Stimulated activated CD8-positive, alpha-beta memory T cell treated with anti-CD3 and anti-CD28 coated beads, Interleukin-4, amount 100 ng/mL, for 48 hours (primary cell): ENCODE data around the gene SLC44A1.

Experiments
- DNase-seq: peaks from one replicate; pipeline ENCODE4 v3.0.0-alpha.2; 2020

Gene SLC44A1

DNA sequence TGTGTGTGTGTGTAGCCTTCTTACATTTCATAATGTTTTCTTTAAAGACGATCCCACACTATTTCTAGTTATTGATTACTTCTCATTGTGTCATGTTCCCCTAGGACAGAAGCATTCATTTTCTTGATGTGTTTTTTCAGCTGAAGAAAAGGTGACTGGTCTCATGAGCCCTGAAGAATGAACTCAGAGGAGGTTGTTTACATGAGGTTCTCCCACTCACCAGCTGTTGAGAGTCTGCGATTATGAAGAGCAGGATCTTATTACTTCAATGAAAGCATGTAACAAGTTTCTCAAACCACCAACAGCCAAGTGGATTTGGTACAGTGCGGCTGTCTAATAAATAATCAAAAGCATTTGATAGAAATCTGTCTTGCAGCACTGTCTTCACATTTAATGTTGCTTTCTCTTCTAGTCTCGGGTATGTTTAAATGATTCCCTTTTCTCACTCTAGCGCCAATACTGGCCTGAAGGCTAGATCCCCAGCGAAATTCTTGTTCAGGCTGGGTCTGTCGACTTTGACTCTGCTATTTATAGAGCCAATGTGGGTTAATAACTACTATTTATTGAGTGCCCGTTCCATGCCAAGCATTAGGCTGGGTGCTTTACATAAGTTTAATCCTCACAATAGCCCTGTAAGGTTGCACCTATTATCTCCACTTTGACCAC is 193.8 kb downstream of the SLC44A1 start:
- DNase-seq = no peak

DNA sequence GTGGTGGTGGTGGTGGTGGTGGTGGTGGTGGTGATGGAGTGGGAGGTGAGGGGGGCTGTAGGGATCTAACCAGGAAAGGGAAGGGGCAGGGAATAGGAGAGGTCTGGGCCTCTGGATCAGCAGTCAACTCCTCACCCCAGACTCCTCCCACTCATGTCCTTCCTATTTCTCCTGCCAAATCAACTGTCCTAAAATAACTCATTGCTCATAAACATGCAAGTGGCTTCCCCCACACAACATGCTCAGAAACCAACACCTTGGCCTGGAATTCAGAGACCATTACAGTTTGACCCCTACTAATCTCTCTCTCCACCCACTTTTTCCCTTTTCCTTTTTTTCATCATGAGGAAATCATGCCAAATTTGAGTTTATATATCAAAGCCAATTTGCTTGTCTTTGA is 195.0 kb downstream of the SLC44A1 start:
- DNase-seq = no peak

DNA sequence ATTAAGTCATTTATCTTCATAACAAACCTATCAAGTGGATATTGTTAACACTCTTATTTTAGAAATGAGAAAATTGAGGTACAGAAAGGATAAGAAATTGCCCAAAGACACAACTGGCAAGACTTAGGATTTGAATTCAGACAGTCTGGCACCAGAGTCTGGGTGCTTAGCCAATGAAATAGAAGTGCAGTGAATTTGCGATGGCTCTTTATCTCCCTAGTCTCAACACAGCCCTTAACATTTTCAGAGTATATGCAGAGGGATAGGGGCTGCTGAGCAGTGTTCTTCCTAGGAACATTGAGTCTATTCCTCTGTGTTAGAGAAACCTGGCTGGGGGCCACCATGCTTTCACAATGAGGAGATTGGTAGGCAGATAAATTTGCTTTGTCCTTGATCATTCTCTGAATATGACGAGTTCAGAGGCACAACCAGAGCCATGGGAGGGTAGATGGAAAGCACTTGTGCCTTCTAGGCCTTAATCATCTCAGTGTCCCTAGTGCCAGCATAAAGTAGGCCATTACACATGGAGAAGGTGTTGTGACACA is 197.2 kb downstream of the SLC44A1 start:
- DNase-seq = no peak

DNA sequence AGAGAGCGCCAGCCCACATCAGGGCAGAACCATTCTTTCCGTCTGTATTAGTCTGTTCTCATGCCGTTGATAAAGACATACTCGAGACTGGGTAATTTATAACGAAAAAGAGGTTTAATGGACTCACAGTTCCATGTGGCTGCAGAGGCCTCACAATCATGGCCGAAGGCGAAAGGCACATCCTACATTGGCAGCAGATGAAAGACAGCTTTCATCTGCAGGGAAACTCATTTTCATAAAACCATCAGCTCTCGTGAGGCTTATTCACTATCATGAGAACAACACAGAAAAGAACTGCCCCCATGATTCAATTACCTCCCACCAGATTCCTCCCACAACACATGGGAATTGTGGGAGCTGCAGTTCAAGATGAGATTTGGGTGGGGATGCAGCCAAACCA is 198.7 kb downstream of the SLC44A1 start:
- DNase-seq = no peak

DNA sequence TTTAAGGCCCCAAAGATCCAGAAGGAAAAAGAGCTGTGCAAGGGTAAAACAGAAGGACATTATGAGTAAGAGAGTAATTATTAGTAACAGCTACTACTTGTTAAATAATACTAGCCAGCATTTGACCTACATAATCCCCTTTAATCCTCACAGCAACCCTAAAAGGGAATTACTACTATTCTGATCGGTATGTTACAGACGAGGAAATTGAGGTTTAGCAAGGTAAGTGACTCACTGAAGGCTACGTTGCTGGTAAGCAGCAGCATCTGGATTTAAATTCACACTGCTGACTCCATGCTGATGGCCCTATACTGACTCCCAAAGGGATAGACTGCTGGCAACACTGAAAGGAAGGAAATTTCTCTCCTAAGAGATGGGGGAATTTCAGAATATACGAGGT is 199.7 kb downstream of the SLC44A1 start:
- no peak for DNase-seq

DNA sequence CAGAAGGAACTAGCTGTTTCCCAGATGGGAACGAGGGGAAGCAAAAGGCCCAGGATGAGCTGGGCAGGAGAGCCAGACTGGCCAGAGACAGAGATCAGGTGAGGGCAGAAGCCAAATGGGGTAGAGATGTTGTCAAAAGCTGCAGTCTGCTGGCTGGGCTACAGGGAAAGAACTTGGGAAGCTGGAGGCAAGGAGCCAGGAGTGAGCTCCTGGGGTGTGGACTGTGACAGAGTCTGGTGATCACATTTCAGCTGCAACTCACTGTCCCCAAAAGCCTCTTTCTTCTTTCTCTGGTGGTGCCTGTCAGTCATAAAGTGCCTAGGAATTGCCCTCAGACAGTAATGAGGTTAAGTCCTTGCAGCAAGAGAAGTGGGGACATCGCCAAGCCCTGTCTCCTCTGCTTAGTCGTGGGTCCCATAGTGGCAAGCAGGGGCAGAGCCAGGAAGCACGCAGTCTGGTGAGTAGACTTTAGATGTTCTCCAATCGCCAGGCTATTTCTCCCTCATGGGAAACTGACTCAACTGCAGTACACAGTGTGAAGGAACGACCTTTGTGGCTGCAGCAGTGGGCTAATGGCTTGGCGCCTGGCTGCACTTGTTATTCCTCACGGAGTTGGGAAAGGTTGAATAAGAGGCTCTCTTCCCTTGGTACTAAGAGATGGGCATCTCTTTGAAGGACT is 200.9 kb downstream of the SLC44A1 start:
- no peak for DNase-seq

DNA sequence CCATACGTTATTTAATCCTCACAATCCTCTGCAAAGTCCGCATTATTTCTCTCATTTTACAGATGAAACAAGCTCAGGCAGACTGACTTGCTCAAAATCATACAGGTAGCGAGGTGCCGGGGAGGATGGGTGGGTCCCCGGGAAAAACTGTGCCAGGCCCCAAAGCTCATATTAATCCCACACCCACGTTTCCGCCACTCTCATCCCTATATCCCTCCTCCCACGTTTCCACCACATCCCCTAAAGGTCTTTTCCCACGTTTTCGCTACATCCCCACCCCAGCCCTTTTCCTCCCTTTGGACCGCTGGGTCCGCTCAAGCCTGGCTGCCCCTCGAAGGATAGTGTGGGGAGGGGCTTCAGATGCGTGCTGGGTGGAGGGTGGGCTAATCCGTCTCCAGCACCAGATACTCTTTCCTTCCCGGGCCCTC is 202.9 kb downstream of the SLC44A1 start:
- no peak for DNase-seq

DNA sequence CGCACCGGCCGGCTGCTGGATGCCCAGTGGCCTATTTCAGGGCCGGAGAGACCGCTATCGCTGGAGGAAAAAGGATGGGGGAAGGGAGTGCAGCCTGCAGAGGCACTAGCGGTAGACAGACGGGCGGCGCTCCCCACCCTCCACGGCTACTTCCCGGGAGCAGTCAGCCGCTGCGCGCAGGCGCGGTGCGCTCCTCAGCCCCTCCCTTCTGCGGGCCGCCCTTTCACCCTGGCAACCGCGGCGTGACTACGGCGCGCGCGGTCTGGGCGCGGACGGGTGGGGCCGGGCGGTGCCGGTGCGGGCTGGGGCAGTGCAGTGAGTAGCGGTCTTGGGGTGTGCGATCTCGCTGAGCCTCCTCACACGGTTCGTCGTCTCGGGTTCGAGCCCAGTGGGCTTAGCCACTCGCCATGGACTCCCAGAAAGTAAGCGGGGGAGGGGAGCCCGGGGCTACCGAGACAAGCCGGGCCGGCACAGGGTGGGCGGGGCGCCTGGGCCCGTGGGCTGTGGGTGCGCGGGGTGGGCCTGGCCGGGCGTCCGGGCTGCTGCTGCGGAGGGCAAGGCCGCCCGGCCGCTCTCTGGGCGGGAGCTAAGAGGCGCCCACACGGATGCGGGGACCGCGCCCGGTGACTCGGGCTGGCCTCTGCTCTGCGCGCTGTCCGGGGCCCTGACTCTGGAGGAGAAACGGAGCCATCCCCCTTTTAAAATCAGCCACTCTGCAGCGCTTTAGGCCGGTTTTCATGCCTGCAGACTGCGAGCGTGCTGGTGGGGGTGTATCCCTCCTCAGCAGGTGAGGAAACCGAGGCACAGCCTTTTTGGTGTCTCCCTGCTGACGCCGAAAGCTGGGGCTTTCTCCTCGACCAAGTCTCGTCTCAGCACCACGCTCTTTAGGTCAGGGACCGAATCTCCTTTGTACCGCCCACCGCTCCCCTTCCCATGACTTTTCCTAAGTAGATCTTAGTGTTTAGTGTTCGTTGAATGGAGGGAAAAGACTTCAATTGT is 203.7 kb downstream of the SLC44A1 start, which contains the start of gene FSD1L:
Gene FSD1L, plus strand, starts transcription at position 221 of the 999 bp plus-strand sequence. Its CDS starts 187 bp downstream, at position 408.
- peak; percentile 89 for DNase-seq

DNA sequence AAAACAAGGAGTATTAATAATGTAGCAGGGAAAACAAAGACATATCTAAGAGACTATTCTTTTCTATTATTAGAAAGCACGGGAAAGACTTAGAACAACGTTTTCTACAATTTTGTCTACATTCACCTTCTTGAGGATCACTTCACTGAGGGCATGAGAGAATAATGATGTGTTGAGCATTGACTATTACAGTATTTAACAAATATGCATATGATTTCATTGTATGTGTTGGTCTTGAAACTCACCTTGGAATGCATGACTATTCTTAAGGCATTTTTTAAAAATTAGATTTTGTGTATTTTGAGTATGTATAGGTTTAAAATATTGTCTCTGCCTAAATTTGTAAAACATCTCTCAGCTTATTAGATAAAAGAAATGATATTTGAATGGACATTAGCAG is 204.6 kb downstream of the SLC44A1 start:
- no peak for DNase-seq

DNA sequence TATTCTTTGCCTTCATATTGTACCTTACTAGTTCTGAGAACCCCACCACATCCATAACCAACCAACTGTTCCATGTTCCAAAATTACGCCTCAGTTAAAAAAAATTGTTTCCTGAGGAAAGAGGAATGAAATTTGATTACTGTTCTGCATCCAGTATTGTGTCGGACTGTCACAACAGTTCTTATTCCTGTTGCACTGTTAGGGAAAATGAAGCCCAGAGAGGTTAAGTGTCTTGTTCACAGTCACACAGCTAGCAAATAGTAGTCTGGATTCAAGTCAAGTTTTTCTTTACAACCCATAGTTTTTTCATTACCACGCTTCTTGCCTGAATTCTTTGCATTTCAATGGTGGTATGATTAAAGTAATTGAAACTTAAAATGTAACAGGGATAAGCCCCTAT is 207.7 kb downstream of the SLC44A1 start:
- no peak for DNase-seq

DNA sequence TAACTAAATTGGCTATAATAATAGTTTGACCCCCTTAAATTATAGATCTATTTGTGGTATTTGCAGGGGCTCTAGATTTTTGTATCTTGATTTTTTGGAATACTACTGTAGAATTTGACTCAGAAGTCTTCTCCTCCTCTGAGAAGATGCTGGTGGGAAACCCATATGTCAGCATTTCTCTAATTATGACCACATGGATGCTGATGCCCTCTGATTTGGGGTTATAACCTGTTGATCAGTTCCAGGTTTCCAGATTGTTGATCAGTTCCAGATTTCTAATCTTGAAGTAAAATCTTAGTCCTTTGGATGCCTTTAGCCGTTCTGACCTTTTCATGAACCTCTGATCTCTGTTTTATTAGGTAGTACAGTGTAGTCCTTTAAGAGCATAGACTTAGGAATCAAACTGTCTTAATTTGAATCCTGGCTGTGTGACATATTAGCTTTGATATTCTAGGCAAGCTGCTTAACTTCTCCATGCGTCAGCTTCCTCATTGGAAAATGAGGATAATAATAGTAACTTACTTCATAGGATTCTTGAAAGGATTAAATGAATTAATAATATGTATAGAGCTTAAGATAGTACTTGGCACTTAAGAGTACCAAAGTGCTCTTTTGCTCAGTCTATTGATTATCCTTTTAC is 211.5 kb downstream of the SLC44A1 start:
- DNase-seq = no peak

DNA sequence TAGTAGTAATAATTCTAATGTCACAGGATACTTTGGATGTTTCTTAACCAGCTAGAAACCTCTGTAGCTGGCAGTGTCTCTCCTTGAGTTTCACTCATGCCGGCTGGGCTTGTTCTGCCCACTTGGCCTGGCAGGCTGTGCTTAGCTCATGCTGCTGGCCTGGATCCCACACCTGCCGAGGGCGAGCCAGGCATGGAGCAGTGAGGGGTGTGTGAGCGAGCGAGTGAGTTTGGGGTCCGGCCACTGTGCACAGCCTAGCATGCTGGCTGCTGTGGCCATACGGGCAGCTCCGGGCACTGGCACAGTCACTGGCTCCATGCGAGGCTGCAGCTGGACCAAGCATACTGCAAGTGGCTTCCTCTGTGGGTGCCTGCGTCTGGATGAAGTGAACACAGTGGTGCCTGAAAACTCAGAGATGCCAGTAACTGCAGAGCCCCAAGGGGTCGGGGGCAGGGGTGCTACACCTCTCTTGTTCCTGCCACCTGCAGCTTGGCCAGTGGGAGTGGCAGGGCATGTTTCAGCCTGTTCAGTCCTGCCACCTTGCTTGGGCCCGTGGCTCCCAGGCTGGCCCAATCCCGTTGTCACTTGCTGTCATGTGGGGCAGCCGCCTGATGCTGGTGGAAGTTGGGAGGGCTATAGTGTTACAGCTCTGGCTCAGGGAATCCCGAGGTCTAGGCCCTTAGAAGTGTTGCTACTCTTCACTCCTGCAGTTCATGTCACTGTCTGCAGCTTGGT is 213.3 kb downstream of the SLC44A1 start:
- no peak for DNase-seq

DNA sequence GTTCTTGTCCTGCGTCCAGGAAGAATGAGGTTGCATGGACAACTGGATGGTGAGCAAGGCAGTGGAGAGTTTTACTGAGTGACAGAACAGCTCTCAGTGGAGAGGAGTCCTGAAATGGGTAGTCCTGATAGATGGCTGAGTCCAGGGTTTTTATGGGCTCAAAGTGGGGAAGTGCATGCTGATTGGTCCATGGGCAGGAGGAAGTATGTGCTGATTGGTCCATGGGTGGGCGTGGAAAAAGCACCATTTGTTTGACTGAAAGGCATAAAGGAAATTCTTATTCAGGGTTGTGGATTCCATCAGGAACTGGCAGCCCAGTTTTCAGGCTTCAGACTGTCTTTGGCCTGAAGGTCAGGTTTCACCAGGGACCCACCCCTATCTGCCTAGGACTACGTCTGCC is 214.0 kb downstream of the SLC44A1 start:
- DNase-seq = no peak

DNA sequence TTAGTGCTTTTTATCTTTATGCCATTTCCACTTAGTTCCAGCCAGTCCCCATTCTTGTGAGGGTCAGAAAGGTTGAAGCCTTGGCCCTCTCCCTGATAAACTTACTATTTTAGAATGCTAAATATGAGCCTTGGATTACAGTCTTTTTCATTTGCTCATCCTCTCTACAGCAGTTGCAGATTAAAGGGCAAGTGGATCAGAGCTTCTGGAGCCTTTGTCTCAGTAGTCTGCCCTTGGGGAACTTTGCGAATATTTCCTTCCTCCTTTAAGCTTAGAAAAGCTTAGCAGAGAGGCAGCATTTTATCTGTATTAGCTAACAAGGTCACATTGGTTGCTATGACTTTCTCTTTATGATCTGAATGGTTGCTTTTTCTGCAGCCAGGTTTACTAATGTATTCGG is 214.9 kb downstream of the SLC44A1 start:
- no peak for DNase-seq

DNA sequence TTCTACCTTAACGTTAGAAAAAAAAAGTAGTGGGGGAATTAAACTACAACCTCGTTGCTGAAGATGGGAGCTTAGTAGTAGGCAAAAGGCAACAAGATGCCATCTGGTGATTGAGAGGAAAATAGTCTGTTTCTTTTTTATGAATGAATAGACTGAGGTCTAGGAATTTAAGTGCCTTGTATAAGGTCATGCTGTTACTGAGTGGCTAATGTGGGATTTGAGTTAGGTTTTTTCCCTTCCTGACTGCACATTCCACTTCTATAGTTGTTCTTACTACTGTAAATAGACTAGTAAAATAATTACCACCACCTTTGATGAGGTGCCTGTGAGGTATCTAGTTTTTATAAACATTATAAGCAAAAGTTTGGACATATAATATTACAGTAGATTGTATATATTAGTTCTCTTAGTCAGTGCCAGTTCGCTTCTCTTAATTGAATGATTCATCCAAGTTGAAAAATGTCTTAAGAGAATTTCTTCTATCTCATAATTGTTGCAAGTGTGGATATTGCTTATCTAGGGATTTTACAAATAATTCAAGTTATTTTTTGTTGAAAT is 222.5 kb downstream of the SLC44A1 start:
- DNase-seq = no peak

DNA sequence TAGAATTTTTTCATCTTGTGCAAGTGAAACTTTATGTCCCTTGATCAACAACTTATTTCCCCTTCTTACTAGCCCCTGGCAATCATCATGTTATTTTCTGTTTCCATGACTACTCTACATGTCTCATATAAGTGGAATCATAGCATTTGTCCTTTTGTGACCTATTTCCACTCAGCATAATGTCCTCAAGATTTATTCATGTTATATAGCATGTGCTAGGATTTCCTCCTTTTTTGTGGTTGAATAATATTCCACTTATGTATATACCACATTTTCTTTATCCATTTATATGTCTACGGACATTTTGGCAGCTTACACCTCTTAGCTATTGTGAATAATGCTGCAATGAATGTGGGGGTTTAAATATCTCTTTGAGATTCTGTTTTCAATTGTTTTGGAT is 224.4 kb downstream of the SLC44A1 start:
- DNase-seq = no peak

DNA sequence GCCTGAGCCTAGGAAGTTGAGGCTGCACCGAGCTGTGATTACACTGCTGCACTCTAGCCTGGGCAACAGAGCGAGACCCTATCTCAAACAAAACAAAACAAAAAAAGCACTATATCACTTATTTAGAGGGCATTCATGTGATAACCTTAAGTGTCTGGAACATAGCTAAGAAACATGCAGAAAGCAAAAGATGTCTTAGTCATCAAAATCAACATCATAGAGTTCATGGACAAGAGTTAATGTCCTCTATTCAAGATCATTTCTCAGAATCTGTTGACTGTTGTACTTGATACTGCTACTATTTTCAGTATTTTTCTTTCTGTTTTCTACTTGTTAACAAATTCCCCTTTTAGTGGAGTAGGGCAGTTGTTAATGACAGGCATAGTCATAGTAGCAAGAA is 228.8 kb downstream of the SLC44A1 start:
- no peak for DNase-seq

DNA sequence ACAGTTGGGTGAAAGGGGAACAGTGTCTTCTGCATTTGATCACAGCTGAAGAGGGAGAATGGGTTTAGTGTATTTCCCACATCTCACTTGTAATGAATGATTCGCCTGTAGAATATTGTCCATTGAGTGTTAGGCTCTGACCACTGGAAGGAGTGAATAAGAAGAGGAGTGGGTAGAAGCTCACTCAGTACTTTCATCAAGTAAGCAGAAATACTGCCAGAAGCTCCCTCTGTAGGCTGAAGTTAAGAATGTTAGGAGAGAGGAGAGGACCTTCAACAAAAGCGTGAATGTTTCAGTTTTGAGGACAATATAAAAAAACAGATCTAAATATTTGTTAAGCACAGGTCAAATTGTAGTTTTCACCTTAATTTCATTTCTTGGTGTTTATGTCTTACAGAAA is 230.9 kb downstream of the SLC44A1 start:
- DNase-seq = no peak

DNA sequence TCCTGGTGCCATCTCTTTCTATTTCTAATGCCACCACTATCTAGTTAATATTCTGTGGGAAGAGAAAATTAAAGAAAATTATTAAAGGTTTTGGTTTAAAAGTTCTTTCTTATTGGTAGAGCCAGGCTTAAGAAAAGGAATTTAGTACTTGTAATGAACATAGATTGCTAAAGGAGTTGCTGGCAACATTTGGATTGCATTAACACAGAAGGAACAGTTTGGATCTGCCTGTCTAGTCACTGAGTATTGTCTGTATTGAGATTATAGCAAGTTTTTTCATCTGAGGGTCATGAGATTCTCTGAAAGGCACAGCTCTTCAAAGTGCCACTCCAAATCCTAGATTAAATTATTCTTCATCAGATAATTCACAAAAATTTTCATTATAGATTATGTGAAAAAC is 235.4 kb downstream of the SLC44A1 start:
- no peak for DNase-seq

DNA sequence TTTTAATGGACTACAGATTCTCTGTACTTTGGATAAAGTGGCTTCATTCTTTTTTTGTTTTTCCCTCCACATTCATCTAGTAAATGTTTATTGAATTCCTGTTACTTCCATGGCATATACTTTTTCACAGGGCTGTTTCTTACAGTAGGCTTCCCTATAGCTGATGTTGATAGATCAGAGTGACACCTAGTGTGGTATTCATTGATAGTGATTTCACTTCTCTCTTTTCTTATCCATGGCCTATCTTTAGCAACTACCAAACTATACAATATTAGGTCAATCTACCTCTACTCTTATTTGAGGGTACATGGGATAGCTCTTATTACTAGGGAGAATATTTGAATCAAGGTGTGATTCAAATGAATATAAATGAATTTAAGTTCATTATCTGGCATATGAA is 239.2 kb downstream of the SLC44A1 start:
- no peak for DNase-seq

DNA sequence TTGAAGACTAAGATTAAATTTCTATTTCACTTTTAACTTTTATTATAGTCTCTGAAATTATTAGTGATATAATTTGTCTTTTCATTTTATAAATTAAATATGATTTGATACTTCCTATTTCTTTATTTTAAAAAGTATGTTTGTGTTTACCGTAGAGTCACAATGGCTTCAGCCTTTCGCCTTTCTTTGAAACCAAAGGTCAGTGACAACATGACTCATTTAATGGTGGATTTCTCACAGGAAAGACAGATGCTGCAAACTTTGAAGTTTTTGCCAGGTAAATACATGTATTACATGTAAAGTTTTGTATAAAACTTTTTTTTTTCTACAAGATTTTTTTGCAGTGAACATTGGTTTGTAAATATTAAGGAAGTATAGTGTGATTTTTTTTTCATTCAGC is 239.8 kb downstream of the SLC44A1 start:
- DNase-seq = no peak

DNA sequence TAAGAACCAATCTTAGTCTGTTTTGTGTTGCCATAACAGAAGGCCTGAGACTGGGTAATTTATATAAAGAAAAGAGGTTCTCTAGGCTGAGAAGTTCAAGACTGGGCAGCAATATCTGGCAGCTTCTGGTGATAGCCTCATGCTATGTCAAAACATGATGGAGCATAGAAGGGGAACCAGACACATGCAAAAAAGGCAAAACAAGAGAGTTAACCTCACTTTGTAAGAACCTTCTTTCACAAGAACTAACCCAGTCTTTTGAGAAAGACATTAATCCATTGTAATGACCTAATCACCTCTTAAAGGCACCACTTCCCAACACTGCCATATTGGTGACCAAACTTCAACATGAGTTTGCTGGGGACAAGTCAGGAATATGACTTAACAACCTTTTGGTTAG is 240.7 kb downstream of the SLC44A1 start:
- DNase-seq = no peak
